ENCODE results near the gene PALM.

The PALM gene

GRCh38 chr19:751501-752341 is 43.0 kb downstream of the PALM start:
- Histone ChIP-seq H3K36me3 (ENCODE audit: insufficient read depth, low read length) (no peaks in the 10 kb centered on the region), H3K9ac (ENCODE audit: low read length) (no peak overlapping the region), H3K4me1 (ENCODE audit: insufficient read depth, low read length) (no peaks in the 10 kb centered on the region), H3K27me3 (ENCODE audit: control insufficient read depth in 1 of 2, insufficient read depth in 2 of 2, low read length in 2 of 2) (peaks cover 0 to 14% of the 10 kb centered on the region in 2 donors), H3K27ac (ENCODE audit: low read depth, low read length) (no peak overlapping the region), H3K9me3 (ENCODE audit: low read length) (no peaks in the 10 kb centered on the region), H3K4me3 (ENCODE audit: low read depth in 1 of 2, low read length in 2 of 2) (no peak overlapping the region)

DNA sequence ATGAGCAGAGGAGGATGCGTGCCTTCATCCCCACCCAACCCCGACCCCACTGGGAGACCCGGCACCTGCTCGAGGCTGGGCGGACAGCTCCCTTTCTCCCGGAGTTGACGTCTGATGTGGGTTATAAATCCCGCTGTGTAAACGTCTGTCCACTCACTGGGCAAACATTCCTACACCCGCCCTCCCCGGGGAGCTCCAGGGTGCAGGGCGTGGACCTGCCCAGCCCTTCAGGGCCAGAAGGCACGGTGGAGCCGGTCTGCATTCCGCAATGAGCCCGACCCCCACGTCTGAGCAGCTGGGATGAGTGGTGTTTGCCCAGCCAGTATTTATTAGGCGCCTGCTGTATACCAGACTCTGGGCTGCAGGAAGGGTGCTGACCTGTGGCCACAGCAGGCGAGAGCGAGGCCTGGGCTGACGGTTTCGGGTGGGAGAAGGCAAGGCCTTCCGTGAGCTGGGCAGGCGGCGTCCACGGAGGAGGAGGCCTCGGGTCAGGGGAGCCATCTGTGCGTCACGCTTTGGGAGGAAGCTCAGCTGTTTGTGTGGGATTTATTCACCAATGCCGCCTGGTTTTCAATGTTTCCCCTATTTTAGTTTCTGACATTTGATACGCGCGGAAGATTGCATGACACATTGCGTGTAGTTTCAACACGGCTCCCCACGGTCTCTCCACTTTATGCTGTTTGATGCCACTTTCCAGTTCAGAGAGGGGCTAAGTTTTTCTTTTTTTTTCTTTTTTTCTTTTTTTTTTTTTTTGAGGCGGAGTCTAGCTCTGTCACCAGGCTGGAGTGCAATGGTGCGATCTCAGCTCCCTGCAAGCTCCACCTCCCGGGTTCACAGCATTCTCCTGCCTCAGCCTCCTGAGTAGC is 44.1 kb downstream of the PALM start:
- no peak overlapping the region for H3K9ac ChIP-seq (ENCODE audit: low read length)
- H3K27ac ChIP-seq (ENCODE audit: low read depth, low read length) = no peak overlapping the region
- no peaks in the 10 kb centered on the region for H3K4me1 ChIP-seq (ENCODE audit: insufficient read depth, low read length)
- peaks cover 0 to 14% of the 10 kb centered on the region in 2 donors for H3K27me3 ChIP-seq (ENCODE audit: control insufficient read depth in 1 of 2, insufficient read depth in 2 of 2, low read length in 2 of 2)
- no peak overlapping the region for H3K4me3 ChIP-seq (ENCODE audit: low read depth in 1 of 2, low read length in 2 of 2)
- H3K36me3 ChIP-seq (ENCODE audit: insufficient read depth, low read length) = no peaks in the 10 kb centered on the region
- H3K9me3 ChIP-seq (ENCODE audit: low read length) = no peaks in the 10 kb centered on the region

GRCh38 chr19:754530-754929 is 45.8 kb downstream of the PALM start:
- Histone ChIP-seq H3K9ac (ENCODE audit: low read length) (no peak overlapping the region), H3K4me1 (ENCODE audit: insufficient read depth, low read length) (no peaks in the 10 kb centered on the region), H3K4me3 (ENCODE audit: low read depth in 1 of 2, low read length in 2 of 2) (no peak overlapping the region), H3K9me3 (ENCODE audit: low read length) (peaks cover 4% of the 10 kb centered on the region), H3K36me3 (ENCODE audit: insufficient read depth, low read length) (no peaks in the 10 kb centered on the region), H3K27ac (ENCODE audit: low read depth, low read length) (no peak overlapping the region), H3K27me3 (ENCODE audit: control insufficient read depth in 1 of 2, insufficient read depth in 2 of 2, low read length in 2 of 2) (peaks cover 0 to 14% of the 10 kb centered on the region in 2 donors)

DNA sequence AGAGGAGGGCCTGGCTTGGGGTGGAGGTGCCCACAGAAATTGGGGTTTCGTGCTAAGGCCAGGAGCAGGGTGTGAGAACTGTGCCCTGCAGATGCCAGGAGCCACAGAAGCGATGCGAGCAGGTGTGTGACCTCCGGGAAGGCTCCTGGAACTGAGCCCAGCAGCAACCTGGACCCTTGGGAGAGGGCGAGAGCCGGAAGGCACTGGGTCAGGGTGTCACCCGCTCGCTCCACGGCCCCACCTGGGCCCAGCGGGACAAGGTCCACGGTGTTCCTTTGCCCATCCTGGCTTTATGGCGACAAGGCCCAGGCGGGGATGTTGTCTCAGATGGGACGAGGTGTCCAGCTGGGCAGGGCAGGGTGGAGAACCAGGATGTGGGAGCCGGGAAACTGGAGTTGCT is 46.3 kb downstream of the PALM start:
- Histone ChIP-seq H3K9ac (ENCODE audit: low read length) (no peak overlapping the region), H3K4me3 (ENCODE audit: low read depth in 1 of 2, low read length in 2 of 2) (no peak overlapping the region), H3K27ac (ENCODE audit: low read depth, low read length) (no peak overlapping the region), H3K36me3 (ENCODE audit: insufficient read depth, low read length) (no peaks in the 10 kb centered on the region), H3K27me3 (ENCODE audit: control insufficient read depth in 1 of 2, insufficient read depth in 2 of 2, low read length in 2 of 2) (peaks cover 0 to 14% of the 10 kb centered on the region in 2 donors), H3K9me3 (ENCODE audit: low read length) (peaks cover 4% of the 10 kb centered on the region), H3K4me1 (ENCODE audit: insufficient read depth, low read length) (no peaks in the 10 kb centered on the region)

DNA sequence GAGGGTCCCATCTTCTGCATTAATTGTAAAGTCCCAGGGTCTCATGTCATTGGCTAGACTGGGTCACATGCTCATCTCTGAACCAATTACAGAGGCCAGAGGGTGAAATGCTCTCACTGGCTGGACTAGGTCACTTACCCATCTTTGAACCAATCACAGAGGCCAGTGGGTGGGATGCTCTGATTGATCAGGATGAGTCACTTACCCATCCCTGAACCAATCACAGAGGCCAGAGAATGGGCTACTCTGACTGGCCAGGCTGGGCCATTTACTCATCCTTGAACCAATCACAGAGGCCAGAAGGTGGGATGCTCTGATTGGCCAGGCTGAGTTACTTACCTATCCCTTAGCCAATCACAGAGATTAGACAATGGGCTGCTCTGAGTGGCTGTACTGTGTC is 47.5 kb downstream of the PALM start:
- H3K9me3 ChIP-seq (ENCODE audit: low read length) = peaks cover 4% of the 10 kb centered on the region
- no peaks in the 10 kb centered on the region for H3K36me3 ChIP-seq (ENCODE audit: insufficient read depth, low read length)
- H3K4me1 ChIP-seq (ENCODE audit: insufficient read depth, low read length) = no peaks in the 10 kb centered on the region
- no peak overlapping the region for H3K9ac ChIP-seq (ENCODE audit: low read length)
- no peak overlapping the region for H3K4me3 ChIP-seq (ENCODE audit: low read depth in 1 of 2, low read length in 2 of 2)
- peaks cover 0 to 6% of the 10 kb centered on the region in 2 donors for H3K27me3 ChIP-seq (ENCODE audit: control insufficient read depth in 1 of 2, insufficient read depth in 2 of 2, low read length in 2 of 2)
- no peak overlapping the region for H3K27ac ChIP-seq (ENCODE audit: low read depth, low read length)

DNA sequence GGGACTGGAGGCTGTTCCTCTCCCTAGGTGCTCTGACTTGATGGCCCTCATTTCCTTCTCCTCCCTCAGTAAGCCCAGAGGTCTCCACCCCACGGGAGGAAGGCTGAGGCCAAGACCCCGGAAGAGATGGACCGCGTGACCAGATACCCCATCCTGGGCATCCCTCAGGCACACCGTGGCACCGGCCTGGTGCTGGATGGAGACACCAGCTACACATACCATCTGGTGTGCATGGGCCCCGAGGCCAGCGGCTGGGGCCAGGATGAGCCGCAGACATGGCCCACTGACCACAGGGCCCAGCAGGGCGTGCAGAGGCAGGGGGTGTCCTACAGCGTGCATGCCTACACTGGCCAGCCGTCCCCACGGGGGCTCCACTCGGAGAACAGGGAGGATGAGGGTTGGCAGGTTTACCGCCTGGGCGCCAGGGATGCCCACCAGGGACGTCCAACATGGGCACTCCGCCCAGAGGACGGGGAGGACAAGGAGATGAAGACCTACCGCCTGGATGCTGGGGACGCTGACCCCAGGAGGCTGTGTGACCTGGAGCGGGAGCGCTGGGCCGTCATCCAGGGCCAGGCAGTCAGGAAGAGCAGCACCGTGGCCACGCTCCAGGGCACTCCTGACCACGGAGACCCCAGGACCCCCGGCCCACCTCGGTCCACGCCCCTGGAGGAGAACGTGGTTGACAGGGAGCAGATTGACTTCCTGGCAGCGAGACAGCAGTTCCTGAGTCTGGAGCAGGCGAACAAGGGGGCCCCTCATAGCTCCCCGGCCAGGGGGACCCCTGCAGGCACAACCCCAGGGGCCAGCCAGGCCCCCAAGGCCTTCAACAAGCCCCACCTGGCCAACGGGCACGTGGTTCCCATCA is 48.3 kb downstream of the PALM start:
- Histone ChIP-seq H3K9me3 (ENCODE audit: low read length) (peaks cover 4% of the 10 kb centered on the region), H3K4me1 (ENCODE audit: insufficient read depth, low read length) (no peaks in the 10 kb centered on the region), H3K4me3 (ENCODE audit: low read depth in 1 of 2, low read length in 2 of 2) (no peak overlapping the region), H3K27me3 (ENCODE audit: control insufficient read depth in 1 of 2, insufficient read depth in 2 of 2, low read length in 2 of 2) (no peaks in the 10 kb centered on the region), H3K27ac (ENCODE audit: low read depth, low read length) (no peak overlapping the region), H3K36me3 (ENCODE audit: insufficient read depth, low read length) (no peaks in the 10 kb centered on the region), H3K9ac (ENCODE audit: low read length) (no peak overlapping the region)

- Histone ChIP-seq H3K9ac (ENCODE audit: low read length) (no peak overlapping the region), H3K4me3 (ENCODE audit: low read depth in 1 of 2, low read length in 2 of 2) (no peak overlapping the region), H3K27ac (ENCODE audit: low read depth, low read length) (no peak overlapping the region), H3K9me3 (ENCODE audit: low read length) (peaks cover 4% of the 10 kb centered on the region), H3K36me3 (ENCODE audit: insufficient read depth, low read length) (no peaks in the 10 kb centered on the region), H3K4me1 (ENCODE audit: insufficient read depth, low read length) (no peaks in the 10 kb centered on the region), H3K27me3 (ENCODE audit: control insufficient read depth in 1 of 2, insufficient read depth in 2 of 2, low read length in 2 of 2) (no peaks in the 10 kb centered on the region)
These were observed 49.3 kb downstream of the PALM start for GRCh38 chr19:757811-758668.

- H3K36me3 ChIP-seq (ENCODE audit: insufficient read depth, low read length) = no peaks in the 10 kb centered on the region
These were observed 54.4 kb downstream of the PALM start for GRCh38 chr19:763181-763580.

GRCh38 chr19:763869-764268 is 55.1 kb downstream of the PALM start:
- H3K27ac ChIP-seq (ENCODE audit: low read depth, low read length) = no peak overlapping the region
- no peaks in the 10 kb centered on the region for H3K36me3 ChIP-seq (ENCODE audit: insufficient read depth, low read length)
- no peak overlapping the region for H3K4me3 ChIP-seq (ENCODE audit: low read depth in 1 of 2, low read length in 2 of 2)
- H3K27me3 ChIP-seq (ENCODE audit: control insufficient read depth in 1 of 2, insufficient read depth in 2 of 2, low read length in 2 of 2) = no peaks in the 10 kb centered on the region
- H3K9me3 ChIP-seq (ENCODE audit: low read length) = no peaks in the 10 kb centered on the region
- no peaks in the 10 kb centered on the region for H3K4me1 ChIP-seq (ENCODE audit: insufficient read depth, low read length)
- no peak overlapping the region for H3K9ac ChIP-seq (ENCODE audit: low read length)

More at GRCh38 chr19:763181-763580, 54.4 kb downstream of the PALM start:
- no peak overlapping the region for H3K9ac ChIP-seq (ENCODE audit: low read length)
- no peaks in the 10 kb centered on the region for H3K27me3 ChIP-seq (ENCODE audit: control insufficient read depth in 1 of 2, insufficient read depth in 2 of 2, low read length in 2 of 2)
- no peaks in the 10 kb centered on the region for H3K4me1 ChIP-seq (ENCODE audit: insufficient read depth, low read length)
- H3K9me3 ChIP-seq (ENCODE audit: low read length) = peaks cover 4% of the 10 kb centered on the region
- no peak overlapping the region for H3K4me3 ChIP-seq (ENCODE audit: low read depth in 1 of 2, low read length in 2 of 2)
- no peak overlapping the region for H3K27ac ChIP-seq (ENCODE audit: low read depth, low read length)

- no peak overlapping the region for H3K9ac ChIP-seq (ENCODE audit: low read length)
- H3K27ac ChIP-seq (ENCODE audit: low read depth, low read length) = no peak overlapping the region
- no peaks in the 10 kb centered on the region for H3K9me3 ChIP-seq (ENCODE audit: low read length)
- no peak overlapping the region for H3K4me3 ChIP-seq (ENCODE audit: low read depth in 1 of 2, low read length in 2 of 2)
- H3K27me3 ChIP-seq (ENCODE audit: control insufficient read depth in 1 of 2, insufficient read depth in 2 of 2, low read length in 2 of 2) = no peaks in the 10 kb centered on the region
- H3K36me3 ChIP-seq (ENCODE audit: insufficient read depth, low read length) = no peaks in the 10 kb centered on the region
- no peaks in the 10 kb centered on the region for H3K4me1 ChIP-seq (ENCODE audit: insufficient read depth, low read length)
These were observed 55.6 kb downstream of the PALM start for GRCh38 chr19:764301-764700.
